RWPE1 (cell line): Measurements from ENCODE around the gene TBC1D23.
"Not testable (repeated sequence)": the region's sequence is repeated elsewhere in the genome, so short reads cannot be mapped to it uniquely, and the experiment has no call there.

Experiments used
- CTCF ChIA-PET: fragments of 350-600 bp; sonication (Branson Sonifier 250); formaldehyde crosslinking; extraction: SDS; loops from one replicate; lab custom pipeline; 2021; lab: Yijun Ruan, JAX
- POLR2A ChIA-PET: fragments of 400-600 bp; formaldehyde crosslinking; extraction: SDS; loops from one replicate; lab custom pipeline; 2020; ENCODE audit warnings: antibody characterized with exemption; ENCODE audit not compliant: low non-redundant PET; lab: Yijun Ruan, JAX
- DNase-seq: peaks from one replicate; pipeline ENCODE4 v3.0.0; 2012; ENCODE audit warnings: low spot score
- H3K27ac ChIP-seq: fragments of 450-650 bp; 2 replicates; pipeline ENCODE4 v1.5.1; 2017
- TF ChIP-seq, protein P1 (sequence below): fragments of 450-650 bp; conservative IDR thresholded peaks from 2 replicates; pipeline ENCODE4 v1.5.1; 2017; ENCODE audit warnings: low read depth, mild to moderate bottlenecking

Gene TBC1D23

DNA sequence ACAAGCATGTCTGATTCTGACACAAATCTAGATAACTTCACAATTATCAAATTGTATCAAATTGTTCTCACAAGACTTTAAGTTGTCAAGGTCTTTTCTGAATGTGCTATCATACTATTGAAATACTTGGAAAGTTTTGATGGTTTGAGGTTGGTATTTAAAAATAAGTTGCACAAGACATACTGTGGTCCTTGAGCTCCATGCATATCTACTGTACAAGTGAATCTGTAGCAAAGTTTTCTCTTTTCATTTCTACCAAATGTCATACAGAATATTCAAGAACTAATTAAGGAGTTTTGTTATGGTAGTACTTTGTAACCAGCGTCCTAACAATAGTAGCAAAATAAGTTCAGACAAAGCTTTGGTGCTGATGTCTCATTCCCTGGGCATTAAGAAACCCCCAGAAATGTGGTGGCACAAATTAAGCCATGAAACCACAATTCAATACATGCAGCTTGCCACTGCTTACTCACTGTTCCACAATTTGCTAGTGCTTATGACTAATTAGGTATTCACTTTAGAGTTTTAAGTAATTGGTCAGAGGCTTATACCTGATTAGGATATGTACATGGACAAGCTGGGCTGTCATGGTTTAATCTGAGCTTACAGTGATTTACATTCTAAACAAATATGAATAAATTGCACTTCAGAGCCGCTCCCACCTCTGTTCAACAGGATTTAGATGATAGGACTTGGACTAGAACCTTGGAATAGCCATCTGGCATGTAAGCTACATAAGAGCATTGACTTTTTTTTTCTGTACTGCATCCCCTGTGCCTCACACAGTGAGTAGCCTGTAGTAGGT lies 8.8 kb downstream of the TBC1D23 start:
- TF ChIP-seq, protein P1, sequence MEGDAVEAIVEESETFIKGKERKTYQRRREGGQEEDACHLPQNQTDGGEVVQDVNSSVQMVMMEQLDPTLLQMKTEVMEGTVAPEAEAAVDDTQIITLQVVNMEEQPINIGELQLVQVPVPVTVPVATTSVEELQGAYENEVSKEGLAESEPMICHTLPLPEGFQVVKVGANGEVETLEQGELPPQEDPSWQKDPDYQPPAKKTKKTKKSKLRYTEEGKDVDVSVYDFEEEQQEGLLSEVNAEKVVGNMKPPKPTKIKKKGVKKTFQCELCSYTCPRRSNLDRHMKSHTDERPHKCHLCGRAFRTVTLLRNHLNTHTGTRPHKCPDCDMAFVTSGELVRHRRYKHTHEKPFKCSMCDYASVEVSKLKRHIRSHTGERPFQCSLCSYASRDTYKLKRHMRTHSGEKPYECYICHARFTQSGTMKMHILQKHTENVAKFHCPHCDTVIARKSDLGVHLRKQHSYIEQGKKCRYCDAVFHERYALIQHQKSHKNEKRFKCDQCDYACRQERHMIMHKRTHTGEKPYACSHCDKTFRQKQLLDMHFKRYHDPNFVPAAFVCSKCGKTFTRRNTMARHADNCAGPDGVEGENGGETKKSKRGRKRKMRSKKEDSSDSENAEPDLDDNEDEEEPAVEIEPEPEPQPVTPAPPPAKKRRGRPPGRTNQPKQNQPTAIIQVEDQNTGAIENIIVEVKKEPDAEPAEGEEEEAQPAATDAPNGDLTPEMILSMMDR, result no peak
- no peak overlapping the region for H3K27ac ChIP-seq
- DNase-seq, result peak; percentile 93
- ChIA-PET CTCF (interaction anchor here (0.7 kb wide), 2 partner anchors 136 to 423 kb away, joined by 3 to 4 read pairs; no protein-coding TSS in a partner anchor), POLR2A (no interaction called here)

DNA sequence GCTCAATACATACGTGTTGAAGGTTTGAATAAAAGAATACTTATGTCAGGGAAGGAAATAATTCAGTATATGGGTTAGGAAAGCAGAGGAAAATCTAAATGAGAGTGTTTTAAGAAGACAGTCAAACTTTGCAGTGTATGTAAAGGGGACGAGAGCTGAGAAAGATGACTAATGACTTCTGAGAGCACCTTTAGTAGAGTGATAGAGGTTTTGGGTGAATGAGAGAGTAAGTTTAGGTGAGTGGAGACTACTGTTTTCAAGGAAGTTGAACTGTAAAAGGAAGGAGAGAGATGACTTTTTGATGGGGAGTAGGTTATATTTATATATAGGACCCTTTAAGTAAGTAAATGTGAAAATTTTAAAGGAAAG lies 9.4 kb downstream of the TBC1D23 start:
- TF ChIP-seq, protein P1, result no peak
- DNase-seq, result peak; percentile 25
- no peak overlapping the region for H3K27ac ChIP-seq
- ChIA-PET POLR2A (no interaction called here), CTCF (no interaction called here)

DNA sequence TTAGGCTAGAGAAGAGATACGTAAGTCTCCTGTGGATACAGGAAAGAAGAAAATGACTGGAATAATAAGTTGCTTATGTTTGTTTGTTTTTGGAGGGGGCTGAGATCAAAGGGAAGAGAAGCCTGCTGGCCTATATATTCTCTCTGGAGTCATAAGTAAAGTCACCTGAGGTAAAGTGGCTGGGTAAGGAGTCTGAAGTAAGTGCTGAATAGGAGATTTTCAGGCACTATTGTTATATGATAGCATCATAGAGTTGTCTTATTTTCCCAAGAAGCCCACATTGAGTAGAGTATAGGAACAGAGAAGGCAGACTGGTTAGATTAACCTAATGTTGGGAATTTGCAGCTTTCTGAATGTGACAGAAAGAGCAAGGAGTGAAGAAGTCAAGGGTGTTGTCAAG lies 10.7 kb downstream of the TBC1D23 start:
- no peak for DNase-seq
- TF ChIP-seq, protein P1, result no peak
- no peak overlapping the region for H3K27ac ChIP-seq
- ChIA-PET POLR2A (no interaction called here), CTCF (interaction anchor here (1.0 kb wide), 1 partner anchor 429 kb away, joined by 3 read pairs; no protein-coding TSS in a partner anchor)

DNA sequence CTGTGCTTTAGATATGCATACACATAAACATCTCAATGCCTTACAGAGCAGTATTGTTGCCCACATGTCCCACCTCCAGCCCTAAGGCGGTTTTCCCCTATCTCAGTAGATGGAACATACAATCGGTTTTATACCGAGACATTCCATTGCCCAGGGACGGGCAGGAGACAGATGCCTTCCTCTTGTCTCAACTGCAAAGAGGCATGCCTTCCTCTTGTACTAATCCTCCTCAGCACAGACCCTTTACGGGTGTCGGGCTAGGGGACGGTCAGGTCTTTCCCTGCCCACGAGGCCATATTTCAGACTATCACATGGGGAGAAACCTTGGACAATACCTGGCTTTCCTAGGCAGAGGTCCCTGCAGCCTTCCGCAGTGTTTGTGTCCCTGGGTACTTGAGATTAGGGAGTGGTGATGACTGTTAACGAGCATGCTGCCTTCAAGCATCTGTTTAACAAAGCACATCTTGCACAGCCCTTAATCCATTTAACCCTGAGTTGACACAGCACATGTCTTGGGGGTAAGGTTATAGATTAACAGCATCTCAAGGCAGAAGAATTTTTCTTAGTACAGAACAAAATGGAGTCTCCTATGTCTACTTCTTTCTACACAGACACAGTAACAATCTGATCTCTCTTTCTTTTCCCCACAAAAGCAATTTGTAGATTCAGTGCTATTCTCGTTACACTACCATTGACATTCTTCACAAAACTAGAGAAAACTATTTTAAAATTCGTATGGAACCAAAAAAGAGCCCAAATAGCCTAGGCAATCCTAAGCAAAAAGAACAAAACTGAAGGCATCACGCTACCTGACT lies 12.2 kb downstream of the TBC1D23 start:
- POLR2A ChIA-PET, CTCF ChIA-PET, H3K27ac ChIP-seq, DNase-seq: not testable (repeated sequence)

DNA sequence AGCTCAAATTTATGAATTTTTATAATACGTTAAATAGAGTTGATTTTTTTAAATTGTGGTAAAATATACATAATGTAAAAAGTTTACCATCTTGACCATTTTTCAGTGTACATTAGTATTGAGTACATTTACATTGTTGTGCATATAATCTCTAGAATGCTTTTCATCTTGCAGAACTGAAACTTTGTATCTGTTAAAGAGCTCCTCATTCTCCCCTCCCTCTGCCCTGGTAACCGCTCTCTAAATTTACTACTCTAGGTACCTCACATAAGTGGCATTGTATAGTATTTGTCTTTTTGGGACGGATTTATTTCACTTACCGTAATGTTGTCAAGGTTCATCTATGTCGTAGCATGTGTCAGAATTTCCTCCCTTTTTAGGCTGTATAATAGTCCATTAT lies 13.6 kb downstream of the TBC1D23 start:
- TF ChIP-seq, protein P1, result no peak
- ChIA-PET CTCF (no interaction called here), POLR2A (no interaction called here)
- no peak overlapping the region for H3K27ac ChIP-seq
- DNase-seq, result no peak

DNA sequence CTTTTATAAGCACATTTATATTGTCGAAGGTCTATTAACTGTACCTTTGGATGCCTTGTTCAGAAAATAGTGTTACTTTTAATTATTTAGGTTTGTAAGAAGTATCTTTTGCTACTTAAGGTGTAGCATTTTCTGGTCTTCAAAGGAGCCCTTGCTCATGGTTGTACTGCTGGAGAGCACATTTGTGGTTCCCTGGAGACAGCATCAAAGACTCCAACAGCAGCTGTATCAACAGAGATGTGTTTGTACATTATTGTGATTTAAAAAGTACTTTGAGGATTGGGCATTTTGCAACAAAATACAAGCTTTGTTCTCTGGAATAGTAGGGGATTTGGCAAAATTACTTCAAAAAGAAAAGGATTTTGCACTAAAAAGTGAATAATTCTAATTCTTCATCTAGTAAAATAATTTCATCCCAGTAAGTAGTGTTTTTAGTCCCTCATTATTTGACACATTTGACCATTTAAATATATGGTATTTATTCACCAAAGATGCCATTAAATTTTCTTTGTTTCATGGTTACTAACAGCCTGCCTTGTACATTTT lies 16.5 kb downstream of the TBC1D23 start:
- H3K27ac ChIP-seq, result no peak overlapping the region
- ChIA-PET CTCF (interaction anchor here (0.7 kb wide), 1 partner anchor 445 kb away, joined by 4 read pairs; no protein-coding TSS in a partner anchor), POLR2A (interaction anchor here (0.8 to 0.9 kb wide), 2 partner anchors 16 to 432 kb away, joined by 3 to 4 read pairs; partner anchors contain the start of gene TFG)

More for the DNA sequence above, 16.5 kb downstream of the TBC1D23 start:
- TF ChIP-seq, protein P1, result no peak
- DNase-seq, result no peak
